GM12892 (cell line): ENCODE data around the gene EHBP1L1.
A peak's percentile ranks its signal among the peaks of the same experiment; 100 is the strongest.

Source experiments
- DNase-seq: peaks from one replicate; pipeline ENCODE4 v3.0.0; 2011; ENCODE audit not compliant: insufficient read length
- FAIRE-seq: peaks from 2 replicates; lab custom pipeline; 2011; peaks lifted over from hg19 to GRCh38; lab: Jason Lieb, UNC
- POLR2A ChIP-seq: IDR thresholded peaks from 2 replicates; pipeline ENCODE4 v1.6.1; 2011; ENCODE audit warnings: low read depth, low read length, control low read depth
- POLR2AphosphoS5 ChIP-seq: IDR thresholded peaks from 2 replicates; pipeline ENCODE4 v1.6.1; 2011; ENCODE audit warnings: low read depth, low read length, control low read depth
- TAF1 ChIP-seq: IDR thresholded peaks from 2 replicates; pipeline ENCODE4 v1.6.1; 2011; ENCODE audit warnings: low read depth, mild to moderate bottlenecking, control low read depth, low read length, borderline replicate concordance

EHBP1L1 gene

GRCh38 chr11:65585396-65586246 lies 9.8 kb downstream of the EHBP1L1 start:
- peak; percentile 57 for FAIRE-seq
- DNase-seq, result no peak
- TF ChIP-seq POLR2A (no peak), POLR2AphosphoS5 (no peak), TAF1 (no peak)

- no peak for FAIRE-seq
- DNase-seq, result no peak
- TF ChIP-seq POLR2A (no peak), POLR2AphosphoS5 (no peak), TAF1 (no peak)
These were observed 10.4 kb downstream of the EHBP1L1 start for GRCh38 chr11:65586247-65586630.

GRCh38 chr11:65586676-65587075 lies 10.8 kb downstream of the EHBP1L1 start:
- DNase-seq (no peak), FAIRE-seq (peak; percentile 50)
- TF ChIP-seq POLR2AphosphoS5 (no peak), TAF1 (no peak), POLR2A (no peak)

GRCh38 chr11:65588199-65589054 lies 12.6 kb downstream of the EHBP1L1 start:
- peak; percentile 100 for FAIRE-seq
- no peak for TF ChIP-seq POLR2AphosphoS5
- TF ChIP-seq TAF1, result no peak
- TF ChIP-seq POLR2A, result no peak; the same call in none of the 2 replicates
- DNase-seq, result peak; percentile 98

GRCh38 chr11:65589444-65590239 lies 13.8 kb downstream of the EHBP1L1 start:
- DNase-seq, result peak; percentile 68
- peak; percentile 83 for FAIRE-seq
- TF ChIP-seq POLR2A (0 out of 2 replicates have a peak, but pooled peaks have one; percentile 30), POLR2AphosphoS5 (no peak), TAF1 (no peak)

GRCh38 chr11:65590240-65590738 lies 14.4 kb downstream of the EHBP1L1 start:
- TF ChIP-seq POLR2A (no peak), POLR2AphosphoS5 (no peak), TAF1 (no peak)
- FAIRE-seq (no peak), DNase-seq (no peak)

GRCh38 chr11:65591939-65592857 lies 16.3 kb downstream of the EHBP1L1 start:
- DNase-seq (no peak), FAIRE-seq (no peak)
- TF ChIP-seq TAF1 (no peak), POLR2A (no peak), POLR2AphosphoS5 (no peak)

- no peak for FAIRE-seq
- DNase-seq, result no peak
- no peak for TF ChIP-seq POLR2A
- no peak for TF ChIP-seq POLR2AphosphoS5
- no peak for TF ChIP-seq TAF1
These were observed 17.1 kb downstream of the EHBP1L1 start for GRCh38 chr11:65592858-65593517.
